Liver (tissue), 9 donors: Measurements from ENCODE around the gene NUDT17. TPM values are rescaled to one million over a fixed set of nuclear protein-coding genes. Genes with fewer than 3 reads are reported as not detected.
A peak's percentile ranks its signal among the peaks of the same experiment; 100 is the strongest.

Experiments used
- DNase-seq: peaks from one replicate; pipeline ENCODE4 v3.0.0-alpha.2; 2017; ENCODE audit warnings: low spot score
- H3K27ac ChIP-seq, 2 donors: one replicate each; pipeline ENCODE4 v1.7.0; 2013; ENCODE audit warnings: inconsistent platforms in 2 of 2, low read length in 2 of 2, control low read depth in 1 of 2, low read depth in 1 of 2, mild to moderate bottlenecking in 1 of 2
- H3K27me3 ChIP-seq, 4 donors: one replicate each; pipeline versions ENCODE4 v1.6.1 to v1.7.0; 2013; ENCODE audit warnings: low read length in 3 of 4, inconsistent platforms in 1 of 4, mild to moderate bottlenecking in 1 of 4, moderate library complexity in 1 of 4; ENCODE audit not compliant: control insufficient read depth in 4 of 4, insufficient read depth in 4 of 4
- H3K36me3 ChIP-seq, 4 donors: one replicate each; pipeline versions ENCODE4 v1.6.1 to v1.7.0; 2013; ENCODE audit warnings: low read length in 3 of 4, mild to moderate bottlenecking in 3 of 4, low read depth in 1 of 4, moderate library complexity in 1 of 4; ENCODE audit not compliant: control insufficient read depth in 4 of 4, insufficient read depth in 3 of 4
- H3K4me1 ChIP-seq, 4 donors: one replicate each; pipeline versions ENCODE4 v1.6.1 to v1.7.0; 2013; ENCODE audit warnings: low read length in 3 of 4, mild to moderate bottlenecking in 3 of 4, moderate library complexity in 1 of 4; ENCODE audit not compliant: control insufficient read depth in 4 of 4, insufficient read depth in 4 of 4
- H3K4me3 ChIP-seq, 3 donors: one replicate each; pipeline versions ENCODE4 v1.6.1 to v1.7.0; 2013; ENCODE audit warnings: low read length in 3 of 3, control low read depth in 1 of 3, low read depth in 1 of 3, mild to moderate bottlenecking in 1 of 3
- H3K9ac ChIP-seq, 2 donors: one replicate each; pipeline ENCODE4 v1.7.0; 2013; ENCODE audit warnings: low read length in 2 of 2, mild to moderate bottlenecking in 2 of 2, moderate library complexity in 2 of 2, control low read depth in 1 of 2, low read depth in 1 of 2
- H3K9me3 ChIP-seq, 4 donors: one replicate each; pipeline versions ENCODE4 v1.6.1 to v1.7.0; 2013; ENCODE audit warnings: low read length in 3 of 4; ENCODE audit not compliant: control insufficient read depth in 4 of 4
- CTCF ChIP-seq: fragments of 150-350 bp; IDR thresholded peaks from 2 replicates; pipeline ENCODE4 v1.5.1; 2017; ENCODE audit warnings: improper control_type of control experiment, low read depth, low read length; ENCODE audit not compliant: missing input control
- EGR1 ChIP-seq, 2 donors: IDR thresholded peaks; 2 replicates each; pipeline ENCODE4 v1.6.1; 2016 to 2018; ENCODE audit warnings: antibody characterized with exemption in 2 of 2, low read depth in 2 of 2
- FOXA1 ChIP-seq: IDR thresholded peaks from 2 replicates; pipeline ENCODE4 v1.6.1; 2016; ENCODE audit warnings: antibody characterized with exemption
- FOXA2 ChIP-seq: IDR thresholded peaks from 2 replicates; pipeline ENCODE4 v1.6.1; 2016; ENCODE audit warnings: antibody characterized with exemption
- GABPA ChIP-seq, 2 donors: IDR thresholded peaks in 1 of 2; conservative IDR thresholded peaks in 1 of 2; 2 replicates each; pipeline ENCODE4 v1.6.1; 2016; ENCODE audit warnings: antibody characterized with exemption in 2 of 2, mild to moderate bottlenecking in 1 of 2, moderate library complexity in 1 of 2
- HNF4A ChIP-seq, 2 donors: conservative IDR thresholded peaks; 2 replicates each; pipeline ENCODE4 v1.6.1; 2016; ENCODE audit warnings: antibody characterized with exemption in 2 of 2, mild to moderate bottlenecking in 2 of 2
- HNF4G ChIP-seq: IDR thresholded peaks from 2 replicates; pipeline ENCODE4 v1.6.1; 2016; ENCODE audit warnings: antibody characterized with exemption
- JUND ChIP-seq, 2 donors: IDR thresholded peaks; 2 replicates each; pipeline ENCODE4 v1.6.1; 2016; ENCODE audit warnings: antibody characterized with exemption in 2 of 2
- NR2F2 ChIP-seq: IDR thresholded peaks from 2 replicates; pipeline ENCODE4 v1.6.1; 2016; ENCODE audit warnings: antibody characterized with exemption
- RXRA ChIP-seq, 2 donors: IDR thresholded peaks; 2 replicates each; pipeline ENCODE4 v1.6.1; 2017 to 2018; ENCODE audit warnings: antibody characterized with exemption in 2 of 2, mild to moderate bottlenecking in 1 of 2
- TAF1 ChIP-seq: conservative IDR thresholded peaks from 2 replicates; pipeline ENCODE4 v1.6.1; 2016; ENCODE audit warnings: antibody characterized with exemption, mild to moderate bottlenecking
- YY1 ChIP-seq: IDR thresholded peaks from 2 replicates; pipeline ENCODE4 v1.6.1; 2016; ENCODE audit warnings: antibody characterized with exemption, mild to moderate bottlenecking
- ZBTB33 ChIP-seq: IDR thresholded peaks from 2 replicates; pipeline ENCODE4 v1.6.1; 2016; ENCODE audit warnings: antibody characterized with exemption
- WGBS: extraction: QIAGEN DNeasy Blood & Tissue Kit; methylation state at CpG from one replicate; pipeline ENCODE4 v1.1.7; 2013; 5-methylcytosine and 5-hydroxymethylcytosine counted together
- polyA plus RNA-seq, 2 donors: library from polyadenylated mRNA; stranded (reverse) in 1 of 2; unstranded in 1 of 2; fragments of 200-250 nt in 1 of 2; fragments of >200 nt in 1 of 2; fragmentation: Nextera tagmentation in 1 of 2; extraction: Ambion mirVana in 1 of 2; gene quantifications; one replicate each; pipeline versions ENCODE4 v1.2.1 to v1.2.3, GENCODE V29; 2013 to 2015
- total RNA-seq, 2 donors: library from RNA; depleted of rRNA; stranded (reverse); fragments of >200 nt; gene quantifications; one replicate each; pipeline ENCODE4 v1.2.3, GENCODE V29; 2014
- TF ChIP-seq, protein P1 (sequence below): IDR thresholded peaks from 2 replicates; pipeline ENCODE4 v1.6.1; 2016; ENCODE audit warnings: antibody characterized with exemption
- TF ChIP-seq, protein P2 (sequence below): IDR thresholded peaks from 2 replicates; pipeline ENCODE4 v1.6.1; 2016; ENCODE audit warnings: antibody characterized with exemption, mild to moderate bottlenecking
- donor health status: healthy.
- donor health status: healthy.
- donor health status: healthy.
- donor health status: healthy.
- donor health status: healthy.

Gene NUDT17
- total and polyA plus RNA-seq, 4 donors: 0.59 to 2.1 (median 1.0) TPM

- no peak for TF ChIP-seq ZBTB33
Observed at GRCh38 chr1:145887631-145888030, 42.2 kb downstream of the NUDT17 start (continued).

- Histone ChIP-seq H3K4me3 (no peak overlapping the region), H3K9ac (no peak overlapping the region), H3K27me3 (no peaks in the 10 kb centered on the region), H3K36me3 (no peaks in the 10 kb centered on the region), H3K4me1 (peaks cover 0 to 24% (median 12%) of the 10 kb centered on the region in 4 donors), H3K9me3 (no peaks in the 10 kb centered on the region), H3K27ac (no peak overlapping the region)
- no peak for TF ChIP-seq HNF4G
- TF ChIP-seq, protein P1, sequence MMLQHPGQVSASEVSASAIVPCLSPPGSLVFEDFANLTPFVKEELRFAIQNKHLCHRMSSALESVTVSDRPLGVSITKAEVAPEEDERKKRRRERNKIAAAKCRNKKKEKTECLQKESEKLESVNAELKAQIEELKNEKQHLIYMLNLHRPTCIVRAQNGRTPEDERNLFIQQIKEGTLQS: no peak
- TF ChIP-seq JUND (IDR thresholded peaks at IDR 0.05): no peak
- no peak for TF ChIP-seq NR2F2
- peak in 1 of 2 donors; percentile 15 for TF ChIP-seq RXRA (IDR thresholded peaks at IDR 0.05)
- no peak for TF ChIP-seq GABPA (IDR thresholded peaks at IDR 0.05 in 1 of 2, conservative IDR thresholded peaks at IDR 0.05 in 1 of 2)
- TF ChIP-seq TAF1: no peak
- TF ChIP-seq, protein P2, sequence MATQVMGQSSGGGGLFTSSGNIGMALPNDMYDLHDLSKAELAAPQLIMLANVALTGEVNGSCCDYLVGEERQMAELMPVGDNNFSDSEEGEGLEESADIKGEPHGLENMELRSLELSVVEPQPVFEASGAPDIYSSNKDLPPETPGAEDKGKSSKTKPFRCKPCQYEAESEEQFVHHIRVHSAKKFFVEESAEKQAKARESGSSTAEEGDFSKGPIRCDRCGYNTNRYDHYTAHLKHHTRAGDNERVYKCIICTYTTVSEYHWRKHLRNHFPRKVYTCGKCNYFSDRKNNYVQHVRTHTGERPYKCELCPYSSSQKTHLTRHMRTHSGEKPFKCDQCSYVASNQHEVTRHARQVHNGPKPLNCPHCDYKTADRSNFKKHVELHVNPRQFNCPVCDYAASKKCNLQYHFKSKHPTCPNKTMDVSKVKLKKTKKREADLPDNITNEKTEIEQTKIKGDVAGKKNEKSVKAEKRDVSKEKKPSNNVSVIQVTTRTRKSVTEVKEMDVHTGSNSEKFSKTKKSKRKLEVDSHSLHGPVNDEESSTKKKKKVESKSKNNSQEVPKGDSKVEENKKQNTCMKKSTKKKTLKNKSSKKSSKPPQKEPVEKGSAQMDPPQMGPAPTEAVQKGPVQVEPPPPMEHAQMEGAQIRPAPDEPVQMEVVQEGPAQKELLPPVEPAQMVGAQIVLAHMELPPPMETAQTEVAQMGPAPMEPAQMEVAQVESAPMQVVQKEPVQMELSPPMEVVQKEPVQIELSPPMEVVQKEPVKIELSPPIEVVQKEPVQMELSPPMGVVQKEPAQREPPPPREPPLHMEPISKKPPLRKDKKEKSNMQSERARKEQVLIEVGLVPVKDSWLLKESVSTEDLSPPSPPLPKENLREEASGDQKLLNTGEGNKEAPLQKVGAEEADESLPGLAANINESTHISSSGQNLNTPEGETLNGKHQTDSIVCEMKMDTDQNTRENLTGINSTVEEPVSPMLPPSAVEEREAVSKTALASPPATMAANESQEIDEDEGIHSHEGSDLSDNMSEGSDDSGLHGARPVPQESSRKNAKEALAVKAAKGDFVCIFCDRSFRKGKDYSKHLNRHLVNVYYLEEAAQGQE: no peak
- no peak for DNase-seq
- 73% methylated on average over 3 of the region's 3 CpGs for WGBS
Observed at GRCh38 chr1:145889722-145890121, 44.3 kb downstream of the NUDT17 start.

GRCh38 chr1:145891143-145891542 is 45.7 kb downstream of the NUDT17 start:
- WGBS: 57% methylated on average over 1 of the region's 1 CpG
- DNase-seq: no peak

More at GRCh38 chr1:145891143-145891542, 45.7 kb downstream of the NUDT17 start:
- Histone ChIP-seq H3K4me3 (no peak overlapping the region), H3K9me3 (no peaks in the 10 kb centered on the region), H3K36me3 (no peaks in the 10 kb centered on the region), H3K27me3 (no peaks in the 10 kb centered on the region), H3K27ac (peak overlapping the region in 1 of 2 donors; percentile 77), H3K9ac (no peak overlapping the region), H3K4me1 (peaks cover 0 to 17% (median 5%) of the 10 kb centered on the region in 4 donors)
- TF ChIP-seq FOXA2: no peak
- TF ChIP-seq JUND (IDR thresholded peaks at IDR 0.05): no peak
- no peak for TF ChIP-seq HNF4A (conservative IDR thresholded peaks at IDR 0.05)
- no peak for TF ChIP-seq EGR1 (IDR thresholded peaks at IDR 0.05; ENCODE audit: low read depth in 2 of 2)
- no peak for TF ChIP-seq HNF4G
- TF ChIP-seq FOXA1: no peak
- TF ChIP-seq YY1: no peak
- no peak for TF ChIP-seq CTCF
- TF ChIP-seq, protein P2: no peak
- no peak for TF ChIP-seq NR2F2
- TF ChIP-seq ZBTB33: no peak
- TF ChIP-seq GABPA (IDR thresholded peaks at IDR 0.05 in 1 of 2, conservative IDR thresholded peaks at IDR 0.05 in 1 of 2): no peak
